Activated CD4-positive, CD25-positive, alpha-beta regulatory T cell treated with anti-CD3 and anti-CD28 coated beads, Interleukin-2, amount 50 U/mL, for 16 hours (primary cell): ENCODE results near the gene AQP5.

ENCODE experiments used
- DNase-seq: peaks from one replicate; pipeline ENCODE4 v3.0.0-alpha.2; 2020; ENCODE audit warnings: low read depth, low spot score

Gene AQP5

GRCh38 chr12:49964849-49965624 is 3.4 kb downstream of the AQP5 start:
- no peak for DNase-seq

GRCh38 chr12:49965836-49966235 is 4.2 kb downstream of the AQP5 start:
- DNase-seq, result no peak

DNA sequence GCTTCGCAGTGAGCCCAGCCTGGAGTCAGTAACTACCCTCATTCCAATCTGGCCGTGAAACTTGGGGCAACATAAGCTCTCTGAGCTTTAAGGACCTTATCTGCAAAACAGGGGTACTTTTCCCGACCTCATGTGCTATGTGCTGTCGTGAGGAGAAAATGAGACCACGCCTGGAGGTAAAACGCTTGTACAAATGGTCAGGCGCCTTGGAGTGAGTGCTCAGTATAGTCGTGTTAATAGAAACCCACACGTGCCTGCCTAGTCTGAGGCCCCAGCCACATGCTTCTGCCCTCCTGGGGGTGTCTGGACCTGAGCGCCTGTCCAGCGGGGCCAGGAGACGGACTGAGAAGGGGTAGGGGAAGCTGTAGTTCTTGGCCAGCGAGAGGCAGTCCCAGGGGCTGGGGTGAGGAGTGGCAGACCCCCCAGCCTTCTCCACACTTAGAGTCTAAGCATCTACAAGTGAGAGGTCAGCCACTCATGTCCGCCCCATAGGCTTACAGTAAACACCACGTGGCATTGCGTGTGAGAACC is 4.9 kb downstream of the AQP5 start:
- DNase-seq, result no peak

- peak; percentile 81 for DNase-seq
Observed at GRCh38 chr12:49967042-49967776, 5.5 kb downstream of the AQP5 start.

GRCh38 chr12:49967777-49968250 is 6.1 kb downstream of the AQP5 start:
- DNase-seq, result no peak

GRCh38 chr12:49968471-49968870 is 6.8 kb downstream of the AQP5 start:
- no peak for DNase-seq

DNA sequence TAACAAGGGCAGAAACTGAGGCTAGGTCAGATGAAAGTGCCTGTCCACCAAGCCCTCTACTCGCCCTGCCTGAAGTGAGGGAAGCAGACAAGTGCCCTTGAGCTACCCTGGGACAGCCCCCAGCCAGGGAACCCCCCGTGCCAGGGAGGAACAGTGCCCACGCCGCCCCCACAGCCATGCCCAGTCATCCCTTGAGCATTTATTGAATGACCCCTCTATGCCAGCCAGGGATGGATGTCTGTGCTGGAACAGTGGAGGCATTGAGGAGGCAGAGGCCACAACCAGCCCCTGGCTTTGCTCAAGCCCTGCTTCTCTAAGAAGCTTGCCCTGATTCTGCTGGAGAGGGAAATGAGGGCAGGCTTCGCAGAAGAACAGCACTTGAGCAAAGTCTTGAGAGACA is 7.4 kb downstream of the AQP5 start:
- no peak for DNase-seq

DNA sequence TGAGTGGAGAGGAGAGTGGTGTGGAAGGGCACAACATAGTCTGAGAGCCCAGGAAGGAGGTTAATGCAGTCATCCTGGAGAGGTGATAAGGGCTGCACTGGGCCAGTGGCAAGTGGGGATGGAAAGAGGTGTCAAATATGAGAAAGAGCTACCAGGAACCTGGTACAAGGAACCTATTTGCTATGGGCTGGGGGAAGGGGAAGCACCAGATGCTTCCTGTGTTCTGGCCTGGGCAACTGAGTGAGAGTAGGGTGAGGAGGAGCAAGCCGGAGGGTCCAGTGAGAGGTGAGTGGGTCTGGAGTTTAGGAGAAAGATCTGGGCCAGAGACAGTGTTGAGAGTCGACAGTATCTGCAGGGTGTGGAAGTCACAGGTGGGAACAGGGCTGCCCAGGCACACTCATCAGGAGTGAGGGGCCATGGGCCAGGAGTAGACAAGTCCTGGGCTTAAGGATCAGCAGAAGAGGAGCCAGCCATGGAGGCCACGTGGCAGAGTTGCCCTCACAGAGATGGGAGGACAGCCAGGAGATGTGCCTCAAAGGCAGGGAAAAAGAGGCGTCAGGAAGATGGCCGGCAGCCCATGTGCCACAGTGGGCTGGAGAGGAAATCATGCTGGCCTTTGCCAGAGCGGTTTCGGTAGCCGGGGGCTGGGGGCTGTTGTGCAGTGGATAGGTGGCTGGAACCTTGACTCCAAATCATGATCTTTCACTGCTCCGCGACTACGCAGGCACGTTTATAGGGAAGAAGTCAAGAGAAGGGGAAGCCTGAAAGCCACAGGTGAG is 8.2 kb downstream of the AQP5 start:
- no peak for DNase-seq

DNA sequence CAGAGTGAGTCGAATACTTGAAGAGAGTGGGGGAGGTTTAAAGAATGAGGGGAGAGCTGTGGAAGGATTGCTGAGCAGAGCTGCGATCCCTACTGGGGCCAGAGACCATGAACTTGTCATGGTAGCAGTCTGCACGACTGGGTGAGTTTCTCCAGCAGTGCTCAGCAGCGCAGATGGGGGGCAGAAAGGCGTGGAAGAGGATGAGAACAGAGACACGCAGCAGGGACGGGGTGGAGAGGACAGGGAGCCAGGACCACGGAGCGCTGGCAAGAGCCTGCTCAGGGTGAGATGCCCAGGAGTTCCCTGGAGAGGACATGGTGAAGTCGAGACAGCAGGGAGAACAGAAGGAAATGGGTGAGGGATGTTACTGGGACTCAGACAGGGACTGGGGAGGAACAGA is 9.0 kb downstream of the AQP5 start:
- DNase-seq, result no peak

DNA sequence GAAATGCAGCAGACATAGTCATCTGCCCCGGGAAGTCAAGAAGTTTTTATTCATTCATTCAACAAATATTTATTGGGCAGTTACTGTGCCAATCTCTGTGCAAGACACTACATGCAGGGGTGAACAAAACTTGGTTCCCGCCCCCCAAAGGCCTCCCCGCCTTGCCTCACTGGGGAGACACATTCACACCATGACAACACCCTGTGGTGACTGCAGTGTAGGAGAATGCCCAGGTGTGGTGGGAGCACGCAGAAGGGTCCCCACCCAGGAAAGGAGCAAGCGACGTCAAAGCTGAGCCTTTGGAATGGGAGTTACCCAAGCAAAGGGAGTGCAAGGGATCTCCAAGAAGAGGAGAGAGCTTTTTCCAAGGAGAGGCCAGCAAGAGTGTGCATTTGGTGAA is 9.5 kb downstream of the AQP5 start:
- DNase-seq, result no peak

DNA sequence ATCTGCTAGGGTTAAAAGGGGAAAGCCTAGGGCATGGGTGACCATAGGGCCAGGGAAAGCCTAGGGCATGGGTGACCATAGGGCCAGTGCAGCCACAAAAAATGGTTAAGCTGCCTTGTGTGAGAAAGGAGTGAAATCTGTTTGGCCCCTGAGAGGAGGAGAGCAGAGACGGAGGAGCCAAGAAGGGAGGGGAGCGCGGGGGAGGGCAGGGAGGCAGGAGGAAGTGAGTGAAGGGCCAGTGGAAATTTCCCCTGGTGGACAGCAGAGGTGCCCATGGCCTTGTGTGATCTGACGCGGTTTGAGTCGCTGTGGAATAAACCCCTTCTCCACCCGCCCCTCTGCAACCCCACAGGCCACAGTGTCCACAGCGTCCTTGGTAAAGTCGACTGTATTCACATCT is 10.5 kb downstream of the AQP5 start:
- no peak for DNase-seq

- DNase-seq, result no peak
Observed at GRCh38 chr12:49972641-49973360, 11.1 kb downstream of the AQP5 start, which contains the start of gene AQP6. Gene AQP6, plus strand, starts transcription at chr12:49972947. Its CDS starts 227 bp downstream, at chr12:49973174.

GRCh38 chr12:49973361-49973830 is 11.7 kb downstream of the AQP5 start:
- DNase-seq, result no peak

- no peak for DNase-seq
Observed at GRCh38 chr12:49974231-49974675, 12.6 kb downstream of the AQP5 start.

DNA sequence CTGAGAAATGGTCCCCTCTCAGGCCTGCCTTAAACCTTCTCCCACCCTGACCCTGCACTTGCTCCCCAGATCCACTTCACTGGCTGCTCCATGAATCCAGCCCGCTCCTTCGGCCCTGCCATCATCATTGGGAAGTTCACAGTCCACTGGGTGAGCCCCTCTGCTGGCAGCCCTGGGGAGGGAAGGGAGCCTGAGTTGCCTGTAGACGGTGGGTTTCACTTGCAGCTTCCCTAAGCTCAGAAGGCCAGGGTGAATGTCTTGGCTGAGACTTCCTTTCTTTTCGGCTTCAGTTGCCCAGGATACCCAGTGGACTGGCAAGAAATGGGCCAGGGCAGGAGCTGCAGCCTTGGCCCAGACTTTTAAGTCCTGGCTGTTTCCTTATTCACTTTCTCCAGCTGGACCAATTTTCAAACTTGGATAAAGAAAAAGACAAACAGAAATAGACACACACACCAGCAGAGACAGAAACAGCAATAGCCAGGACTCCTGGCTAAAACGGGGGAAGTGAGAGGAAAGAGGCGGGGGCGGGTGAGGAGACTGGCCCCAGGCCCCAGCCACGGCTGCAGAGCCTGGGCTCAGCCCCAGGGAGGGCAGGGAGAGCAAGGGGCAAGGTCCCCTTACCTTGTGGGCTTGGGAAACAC is 13.1 kb downstream of the AQP5 start:
- no peak for DNase-seq

- no peak for DNase-seq
Observed at GRCh38 chr12:49975318-49975761, 13.7 kb downstream of the AQP5 start.

DNA sequence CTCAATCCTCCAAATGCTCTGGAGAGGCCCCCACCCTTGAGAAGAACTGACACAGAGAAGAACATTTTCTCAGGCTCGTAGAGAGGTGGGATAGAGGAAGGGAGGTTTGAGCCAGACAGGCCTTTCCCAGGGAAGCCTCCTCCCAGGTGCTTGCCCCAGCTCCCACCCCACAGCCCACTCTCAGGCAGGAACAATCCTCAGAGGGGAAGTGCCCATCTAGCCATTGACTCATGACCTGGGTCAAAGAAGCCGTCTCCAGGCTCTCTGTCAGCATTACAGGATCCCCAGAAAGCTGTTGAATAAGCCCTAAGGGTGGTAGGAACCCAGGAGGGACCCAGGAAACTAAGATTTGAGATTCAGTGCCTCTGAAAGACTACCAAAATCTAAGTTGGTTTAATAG is 14.9 kb downstream of the AQP5 start:
- DNase-seq, result no peak

- no peak for DNase-seq
Observed at GRCh38 chr12:49978125-49978524, 16.5 kb downstream of the AQP5 start.

DNA sequence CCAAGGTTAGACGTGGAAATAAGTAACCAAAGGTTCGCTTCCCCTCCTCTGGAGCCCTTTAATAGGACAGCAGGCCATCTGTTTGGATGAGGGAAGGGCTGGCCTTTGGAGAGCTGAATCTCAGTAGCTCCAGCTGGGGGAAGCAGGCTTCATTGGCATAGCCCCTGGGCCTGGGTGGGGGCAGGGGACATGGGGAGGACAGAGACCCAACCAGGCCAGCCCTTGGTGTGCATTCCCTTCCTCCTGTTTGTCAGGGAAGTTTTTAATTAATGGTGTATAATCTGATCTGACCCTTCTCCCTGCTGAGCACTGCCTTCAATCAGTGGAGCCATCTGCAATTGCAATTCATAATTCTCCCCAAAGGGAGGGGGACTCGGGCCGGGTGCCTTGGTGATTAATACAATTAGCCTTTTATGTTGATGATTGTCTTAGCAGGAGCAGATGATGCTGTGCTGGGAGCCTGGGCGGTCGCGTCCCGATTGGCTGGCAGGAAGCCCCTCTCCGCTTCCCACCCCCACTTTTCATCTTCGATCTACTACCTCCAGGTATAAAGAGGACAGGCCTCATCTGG is 17.4 kb downstream of the AQP5 start:
- DNase-seq, result no peak

GRCh38 chr12:49979791-49980190 is 18.1 kb downstream of the AQP5 start:
- DNase-seq, result no peak
